ENCODE measurements around the gene PIGC.

Gene PIGC

GRCh38 chr1:172468296-172468695, 24.4 kb upstream of the PIGC start:
- Histone ChIP-seq H3K4me3 (ENCODE audit: insufficient read length, low read depth) (no peak overlapping the region), H3K36me3 (ENCODE audit: insufficient read depth, insufficient read length, low read length) (no peaks in the 10 kb centered on the region), H3K9ac (ENCODE audit: insufficient read length, low read depth) (no peak overlapping the region), H3K9me3 (ENCODE audit: insufficient read depth, low read length) (no peaks in the 10 kb centered on the region), H3K4me1 (ENCODE audit: insufficient read depth, insufficient read length) (no peaks in the 10 kb centered on the region), H3K27me3 (ENCODE audit: insufficient read depth, insufficient read length) (no peaks in the 10 kb centered on the region)
- TF ChIP-seq YY1 (IDR thresholded peaks at IDR 0.05; ENCODE audit: insufficient read depth, insufficient read length) (no peak), SUZ12 (IDR thresholded peaks at IDR 0.05; ENCODE audit: extremely low read depth, insufficient read depth, insufficient read length) (no peak), ZNF274 (IDR thresholded peaks at IDR 0.05; ENCODE audit: low read depth, low read length) (no peak)
- no peak for DNase-seq (ENCODE audit: low read depth, low spot score)

- DNase-seq (ENCODE audit: low read depth, low spot score), result no peak
- no peaks in the 10 kb centered on the region for H3K4me1 ChIP-seq (ENCODE audit: insufficient read depth, insufficient read length)
- no peak for TF ChIP-seq ZNF274 (IDR thresholded peaks at IDR 0.05; ENCODE audit: low read depth, low read length)
- no peak for TF ChIP-seq SUZ12 (IDR thresholded peaks at IDR 0.05; ENCODE audit: extremely low read depth, insufficient read depth, insufficient read length)
- no peak for TF ChIP-seq YY1 (IDR thresholded peaks at IDR 0.05; ENCODE audit: insufficient read depth, insufficient read length)
- H3K36me3 ChIP-seq (ENCODE audit: insufficient read depth, insufficient read length, low read length), result no peaks in the 10 kb centered on the region
- no peak overlapping the region for H3K4me3 ChIP-seq (ENCODE audit: insufficient read length, low read depth)
- no peak overlapping the region for H3K9ac ChIP-seq (ENCODE audit: insufficient read length, low read depth)
- no peaks in the 10 kb centered on the region for H3K27me3 ChIP-seq (ENCODE audit: insufficient read depth, insufficient read length)
- no peaks in the 10 kb centered on the region for H3K9me3 ChIP-seq (ENCODE audit: insufficient read depth, low read length)
These were observed 23.6 kb upstream of the PIGC start for GRCh38 chr1:172467446-172467845.

GRCh38 chr1:172466795-172467407, 23.0 kb upstream of the PIGC start:
- H3K4me3 ChIP-seq (ENCODE audit: insufficient read length, low read depth), result no peak overlapping the region
- no peak for TF ChIP-seq SUZ12 (IDR thresholded peaks at IDR 0.05; ENCODE audit: extremely low read depth, insufficient read depth, insufficient read length)
- TF ChIP-seq YY1 (IDR thresholded peaks at IDR 0.05; ENCODE audit: insufficient read depth, insufficient read length), result no peak
- TF ChIP-seq ZNF274 (IDR thresholded peaks at IDR 0.05; ENCODE audit: low read depth, low read length), result no peak
- no peaks in the 10 kb centered on the region for H3K9me3 ChIP-seq (ENCODE audit: insufficient read depth, low read length)
- DNase-seq (ENCODE audit: low read depth, low spot score), result no peak
- H3K4me1 ChIP-seq (ENCODE audit: insufficient read depth, insufficient read length), result no peaks in the 10 kb centered on the region
- H3K9ac ChIP-seq (ENCODE audit: insufficient read length, low read depth), result no peak overlapping the region
- no peaks in the 10 kb centered on the region for H3K27me3 ChIP-seq (ENCODE audit: insufficient read depth, insufficient read length)
- H3K36me3 ChIP-seq (ENCODE audit: insufficient read depth, insufficient read length, low read length), result no peaks in the 10 kb centered on the region

- H3K9ac ChIP-seq (ENCODE audit: insufficient read length, low read depth), result no peak overlapping the region
- H3K27me3 ChIP-seq (ENCODE audit: insufficient read depth, insufficient read length), result no peaks in the 10 kb centered on the region
- no peaks in the 10 kb centered on the region for H3K4me1 ChIP-seq (ENCODE audit: insufficient read depth, insufficient read length)
- no peaks in the 10 kb centered on the region for H3K36me3 ChIP-seq (ENCODE audit: insufficient read depth, insufficient read length, low read length)
- TF ChIP-seq YY1 (IDR thresholded peaks at IDR 0.05; ENCODE audit: insufficient read depth, insufficient read length) (no peak), ZNF274 (IDR thresholded peaks at IDR 0.05; ENCODE audit: low read depth, low read length) (no peak)
- H3K9me3 ChIP-seq (ENCODE audit: insufficient read depth, low read length), result no peaks in the 10 kb centered on the region
- no peak overlapping the region for H3K4me3 ChIP-seq (ENCODE audit: insufficient read length, low read depth)
- DNase-seq (ENCODE audit: low read depth, low spot score), result no peak
These were observed 21.7 kb upstream of the PIGC start for GRCh38 chr1:172465617-172466016.

- H3K36me3 ChIP-seq (ENCODE audit: insufficient read depth, insufficient read length, low read length), result no peaks in the 10 kb centered on the region
- H3K27me3 ChIP-seq (ENCODE audit: insufficient read depth, insufficient read length), result no peaks in the 10 kb centered on the region
- no peak overlapping the region for H3K9ac ChIP-seq (ENCODE audit: insufficient read length, low read depth)
- no peak for TF ChIP-seq ZNF274 (IDR thresholded peaks at IDR 0.05; ENCODE audit: low read depth, low read length)
- TF ChIP-seq SUZ12 (IDR thresholded peaks at IDR 0.05; ENCODE audit: extremely low read depth, insufficient read depth, insufficient read length), result no peak
- TF ChIP-seq YY1 (IDR thresholded peaks at IDR 0.05; ENCODE audit: insufficient read depth, insufficient read length), result no peak
- no peak for DNase-seq (ENCODE audit: low read depth, low spot score)
- H3K4me1 ChIP-seq (ENCODE audit: insufficient read depth, insufficient read length), result no peaks in the 10 kb centered on the region
- H3K4me3 ChIP-seq (ENCODE audit: insufficient read length, low read depth), result no peak overlapping the region
- no peaks in the 10 kb centered on the region for H3K9me3 ChIP-seq (ENCODE audit: insufficient read depth, low read length)
These were observed 17.0 kb upstream of the PIGC start for GRCh38 chr1:172460887-172461315.

GRCh38 chr1:172460177-172460576, 16.3 kb upstream of the PIGC start:
- H3K36me3 ChIP-seq (ENCODE audit: insufficient read depth, insufficient read length, low read length), result no peaks in the 10 kb centered on the region
- TF ChIP-seq SUZ12 (IDR thresholded peaks at IDR 0.05; ENCODE audit: extremely low read depth, insufficient read depth, insufficient read length) (no peak), ZNF274 (IDR thresholded peaks at IDR 0.05; ENCODE audit: low read depth, low read length) (no peak), YY1 (IDR thresholded peaks at IDR 0.05; ENCODE audit: insufficient read depth, insufficient read length) (no peak)
- DNase-seq (ENCODE audit: low read depth, low spot score), result no peak
- no peak overlapping the region for H3K9ac ChIP-seq (ENCODE audit: insufficient read length, low read depth)
- no peak overlapping the region for H3K4me3 ChIP-seq (ENCODE audit: insufficient read length, low read depth)
- H3K4me1 ChIP-seq (ENCODE audit: insufficient read depth, insufficient read length), result no peaks in the 10 kb centered on the region
- no peaks in the 10 kb centered on the region for H3K27me3 ChIP-seq (ENCODE audit: insufficient read depth, insufficient read length)
- H3K9me3 ChIP-seq (ENCODE audit: insufficient read depth, low read length), result no peaks in the 10 kb centered on the region

- Histone ChIP-seq H3K4me1 (ENCODE audit: insufficient read depth, insufficient read length) (no peaks in the 10 kb centered on the region), H3K9ac (ENCODE audit: insufficient read length, low read depth) (no peak overlapping the region), H3K4me3 (ENCODE audit: insufficient read length, low read depth) (no peak overlapping the region), H3K9me3 (ENCODE audit: insufficient read depth, low read length) (no peaks in the 10 kb centered on the region), H3K27me3 (ENCODE audit: insufficient read depth, insufficient read length) (no peaks in the 10 kb centered on the region), H3K36me3 (ENCODE audit: insufficient read depth, insufficient read length, low read length) (no peaks in the 10 kb centered on the region)
- no peak for TF ChIP-seq ZNF274 (IDR thresholded peaks at IDR 0.05; ENCODE audit: low read depth, low read length)
- no peak for TF ChIP-seq SUZ12 (IDR thresholded peaks at IDR 0.05; ENCODE audit: extremely low read depth, insufficient read depth, insufficient read length)
- TF ChIP-seq YY1 (IDR thresholded peaks at IDR 0.05; ENCODE audit: insufficient read depth, insufficient read length), result no peak
- no peak for DNase-seq (ENCODE audit: low read depth, low spot score)
These were observed 13.7 kb upstream of the PIGC start for GRCh38 chr1:172457479-172458130.
